H9 (cell line): ENCODE results near the gene SS18L1. TPM values are rescaled to one million over a fixed set of nuclear protein-coding genes. Genes with fewer than 3 reads are reported as not detected.

Source experiments
- DNase-seq: peaks from one replicate; pipeline ENCODE4 v3.0.0-alpha.2; 2017
- H2AFZ ChIP-seq: one replicate; pipeline ENCODE4 v1.6.1; 2013; ENCODE audit warnings: mild to moderate bottlenecking, low read length, control low read depth, moderate library complexity
- H2AK5ac ChIP-seq: 2 replicates; pipeline ENCODE4 v1.6.1; 2013; ENCODE audit warnings: low read length, control low read depth, mixed read lengths; ENCODE audit not compliant: insufficient read length
- H2BK120ac ChIP-seq: one replicate; pipeline ENCODE4 v1.6.1; 2013; ENCODE audit warnings: low read depth, mild to moderate bottlenecking, low read length, control low read depth, inconsistent platforms; ENCODE audit not compliant: poor library complexity, severe bottlenecking
- H2BK12ac ChIP-seq: 2 replicates; pipeline ENCODE4 v1.6.1; 2013; ENCODE audit warnings: low read length, control low read depth, mixed read lengths, low read depth; ENCODE audit not compliant: insufficient read length
- H2BK15ac ChIP-seq: 2 replicates; pipeline ENCODE4 v1.6.1; 2013; ENCODE audit warnings: low read depth, low read length, control low read depth
- H2BK20ac ChIP-seq: one replicate; pipeline ENCODE4 v1.6.1; 2013; ENCODE audit warnings: low read depth, mild to moderate bottlenecking, low read length, control low read depth, inconsistent platforms; ENCODE audit not compliant: poor library complexity, severe bottlenecking
- H2BK5ac ChIP-seq: 2 replicates; pipeline ENCODE4 v1.6.1; 2013; ENCODE audit warnings: low read length, control low read depth, mixed read lengths; ENCODE audit not compliant: insufficient read length
- H3K14ac ChIP-seq: 2 replicates; pipeline ENCODE4 v1.6.1; 2013; ENCODE audit warnings: low read length, control low read depth; ENCODE audit not compliant: insufficient read depth
- H3K18ac ChIP-seq: 2 replicates; pipeline ENCODE4 v1.6.1; 2013; ENCODE audit warnings: low read depth, mild to moderate bottlenecking, mixed read lengths, low read length, control low read depth; ENCODE audit not compliant: insufficient read length
- H3K23ac ChIP-seq: 2 replicates; pipeline ENCODE4 v1.6.1; 2013; ENCODE audit warnings: low read length, control low read depth, mixed read lengths, low read depth; ENCODE audit not compliant: insufficient read length
- H3K23me2 ChIP-seq: 2 replicates; pipeline ENCODE4 v1.6.1; 2013; ENCODE audit warnings: low read depth, mild to moderate bottlenecking, mixed read lengths, low read length, control low read depth; ENCODE audit not compliant: insufficient read length, poor library complexity, severe bottlenecking
- H3K27ac ChIP-seq: 2 replicates; pipeline ENCODE4 v1.5.1; 2013; ENCODE audit warnings: low read length, control low read depth, mixed read lengths, low read depth; ENCODE audit not compliant: insufficient read length
- H3K27me3 ChIP-seq: 2 replicates; pipeline ENCODE4 v1.6.1; 2013; ENCODE audit warnings: low read length, control low read depth, inconsistent platforms; ENCODE audit not compliant: insufficient read depth
- H3K4ac ChIP-seq: 2 replicates; pipeline ENCODE4 v1.6.1; 2013; ENCODE audit warnings: low read depth, mild to moderate bottlenecking, control low read depth, inconsistent platforms, low read length, moderate library complexity
- H3K4me1 ChIP-seq: 2 replicates; pipeline ENCODE4 v1.6.1; 2013; ENCODE audit warnings: low read length, control low read depth, inconsistent platforms; ENCODE audit not compliant: insufficient read depth
- H3K4me2 ChIP-seq: 2 replicates; pipeline ENCODE4 v1.6.1; 2013; ENCODE audit warnings: low read length, control low read depth, mixed read lengths; ENCODE audit not compliant: insufficient read length, insufficient read depth
- H3K56ac ChIP-seq: 2 replicates; pipeline ENCODE4 v1.6.1; 2013; ENCODE audit warnings: low read depth, mild to moderate bottlenecking, mixed read lengths, low read length, control low read depth; ENCODE audit not compliant: insufficient read length
- H3K79me1 ChIP-seq: 2 replicates; pipeline ENCODE4 v1.6.1; 2013; ENCODE audit warnings: low read depth, mild to moderate bottlenecking, moderate library complexity, low read length, control low read depth, inconsistent platforms; ENCODE audit not compliant: insufficient read depth, poor library complexity, severe bottlenecking
- H3K79me2 ChIP-seq: 2 replicates; pipeline ENCODE4 v1.6.1; 2013; ENCODE audit warnings: low read length, control low read depth, inconsistent platforms; ENCODE audit not compliant: insufficient read depth
- H3K9ac ChIP-seq: 2 replicates; pipeline ENCODE4 v1.6.1; 2013; ENCODE audit warnings: low read length, control low read depth, mixed read lengths; ENCODE audit not compliant: insufficient read length; ENCODE audit errors: extremely low read depth
- H3K9me3 ChIP-seq: one replicate; pipeline ENCODE4 v1.6.1; 2013; ENCODE audit warnings: low read depth, low read length, inconsistent platforms; ENCODE audit not compliant: control insufficient read depth
- H3T11ph ChIP-seq: one replicate; pipeline ENCODE4 v1.6.1; 2013; ENCODE audit warnings: mild to moderate bottlenecking, low read length, control low read depth, inconsistent platforms
- H4K20me1 ChIP-seq: one replicate; pipeline ENCODE4 v1.6.1; 2013; ENCODE audit not compliant: control insufficient read depth, insufficient read length, insufficient read depth
- H4K5ac ChIP-seq: 2 replicates; pipeline ENCODE4 v1.6.1; 2013; ENCODE audit warnings: low read depth, mild to moderate bottlenecking, mixed read lengths, low read length, control low read depth; ENCODE audit not compliant: insufficient read length
- H4K8ac ChIP-seq: replicated peaks from 2 replicates; pipeline ENCODE4 v1.6.1; 2013; ENCODE audit warnings: low read length, control low read depth, mixed read lengths, low read depth; ENCODE audit not compliant: insufficient read length
- H4K91ac ChIP-seq: 2 replicates; pipeline ENCODE4 v1.6.1; 2013; ENCODE audit warnings: low read depth, mild to moderate bottlenecking, moderate library complexity, mixed read lengths, low read length, control low read depth; ENCODE audit not compliant: insufficient read length
- H3K27ac Mint-ChIP-seq, 3 experiments: 2 replicates in 2 of 3; 3 replicates in 1 of 3; pipeline ENCODE4 v1.8.0; 2020 to 2021; ENCODE audit warnings: mixed read lengths in 3 of 3, mild to moderate bottlenecking in 1 of 3, moderate library complexity in 1 of 3
- H3K27me3 Mint-ChIP-seq: 2 replicates; pipeline ENCODE4 v1.8.0; 2021; ENCODE audit warnings: low read depth, mild to moderate bottlenecking, moderate library complexity, mixed read lengths
- H3K36me3 Mint-ChIP-seq, 3 experiments: 2 replicates in 2 of 3; 3 replicates in 1 of 3; pipeline ENCODE4 v1.8.0; 2020 to 2021; ENCODE audit warnings: low read depth in 3 of 3, mixed read lengths in 3 of 3; ENCODE audit not compliant: insufficient read depth in 1 of 3
- H3K4me1 Mint-ChIP-seq, 2 experiments: 2 replicates each; pipeline ENCODE4 v1.8.0; 2020; ENCODE audit warnings: mixed read lengths in 2 of 2
- H3K4me3 Mint-ChIP-seq, 2 experiments: 2 replicates in 1 of 2; 3 replicates in 1 of 2; pipeline ENCODE4 v1.8.0; 2020 to 2021; ENCODE audit warnings: mild to moderate bottlenecking in 2 of 2, mixed read lengths in 2 of 2, moderate library complexity in 1 of 2
- H3K9me3 Mint-ChIP-seq, 2 experiments: 2 replicates in 1 of 2; 3 replicates in 1 of 2; pipeline ENCODE4 v1.8.0; 2020; ENCODE audit warnings: mild to moderate bottlenecking in 2 of 2, mixed read lengths in 2 of 2, moderate library complexity in 1 of 2
- WGBS: extraction: QIAGEN DNeasy Blood & Tissue Kit; methylation state at CpG from one replicate; pipeline ENCODE4 v1.1.7; 2013; ENCODE audit warnings: missing lambda C conversion rate, low lambda C conversion rate, mixed read lengths; ENCODE audit not compliant: insufficient read length; ENCODE audit errors: extremely low coverage; 5-methylcytosine and 5-hydroxymethylcytosine counted together
- total RNA-seq: library from RNA; stranded (reverse); gene quantifications from 2 replicates; pipeline ENCODE4 v1.2.1, GENCODE V29; 2021
- TF ChIP-seq, protein P1 (sequence below): fragments of 200-600 bp; sonication (generic); conservative IDR thresholded peaks from 3 replicates; pipeline ENCODE4 v1.8.0; 2021; ENCODE audit warnings: antibody characterized with exemption, mild to moderate bottlenecking

The SS18L1 gene
- total RNA-seq, 1 experiment from 2014 or later, result 22.2 TPM

DNA sequence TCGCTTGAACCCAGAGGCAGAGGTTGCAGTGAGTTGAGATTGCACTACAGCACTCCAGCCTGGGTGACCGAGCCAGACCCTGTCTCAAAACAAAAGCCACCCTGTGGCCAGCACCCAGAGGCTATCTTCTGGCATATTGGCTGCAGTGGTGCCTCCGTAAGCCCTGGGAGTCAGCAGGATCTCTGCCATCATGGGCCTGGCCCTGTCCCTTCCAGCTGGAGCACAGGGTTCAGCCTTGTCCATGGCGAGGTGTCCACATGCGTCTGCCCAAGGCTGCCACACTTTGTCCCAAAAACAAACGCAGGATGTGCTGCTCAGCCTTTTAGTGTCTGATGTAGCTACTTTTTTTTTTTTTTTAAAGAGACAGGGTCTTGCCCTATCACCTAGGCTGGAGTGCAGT is 23.9 kb downstream of the SS18L1 start:
- Mint-ChIP-seq H3K27me3 (no peaks in the 10 kb centered on the region; the same call in 1 of the 2 replicates), H3K27ac (no peak overlapping the region), H3K36me3 (peaks cover 18 to 52% (median 44%) of the 10 kb centered on the region in 3 experiments; a peak in 6 of 7 replicates)

More for the DNA sequence above, 23.9 kb downstream of the SS18L1 start:
- H4K8ac ChIP-seq, result no peak overlapping the region
- H3K27me3 ChIP-seq, result no peaks in the 10 kb centered on the region
- H3K9me3 ChIP-seq, result no peaks in the 10 kb centered on the region
- no peak overlapping the region for H2BK12ac ChIP-seq
- no peak overlapping the region for H2AK5ac ChIP-seq
- H3K4me1 ChIP-seq, result no peaks in the 10 kb centered on the region
- no peak overlapping the region for H3K27ac ChIP-seq
- H3K4ac ChIP-seq, result no peak overlapping the region
- no peaks in the 10 kb centered on the region; a peak in 1 of 5 replicates for H3K9me3 Mint-ChIP-seq
- H4K5ac ChIP-seq, result no peak overlapping the region
- H2BK120ac ChIP-seq, result no peak overlapping the region
- TF ChIP-seq, protein P1, sequence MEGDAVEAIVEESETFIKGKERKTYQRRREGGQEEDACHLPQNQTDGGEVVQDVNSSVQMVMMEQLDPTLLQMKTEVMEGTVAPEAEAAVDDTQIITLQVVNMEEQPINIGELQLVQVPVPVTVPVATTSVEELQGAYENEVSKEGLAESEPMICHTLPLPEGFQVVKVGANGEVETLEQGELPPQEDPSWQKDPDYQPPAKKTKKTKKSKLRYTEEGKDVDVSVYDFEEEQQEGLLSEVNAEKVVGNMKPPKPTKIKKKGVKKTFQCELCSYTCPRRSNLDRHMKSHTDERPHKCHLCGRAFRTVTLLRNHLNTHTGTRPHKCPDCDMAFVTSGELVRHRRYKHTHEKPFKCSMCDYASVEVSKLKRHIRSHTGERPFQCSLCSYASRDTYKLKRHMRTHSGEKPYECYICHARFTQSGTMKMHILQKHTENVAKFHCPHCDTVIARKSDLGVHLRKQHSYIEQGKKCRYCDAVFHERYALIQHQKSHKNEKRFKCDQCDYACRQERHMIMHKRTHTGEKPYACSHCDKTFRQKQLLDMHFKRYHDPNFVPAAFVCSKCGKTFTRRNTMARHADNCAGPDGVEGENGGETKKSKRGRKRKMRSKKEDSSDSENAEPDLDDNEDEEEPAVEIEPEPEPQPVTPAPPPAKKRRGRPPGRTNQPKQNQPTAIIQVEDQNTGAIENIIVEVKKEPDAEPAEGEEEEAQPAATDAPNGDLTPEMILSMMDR, result no peak
- H3K79me1 ChIP-seq, result no peaks in the 10 kb centered on the region
- no peak overlapping the region for H2AFZ ChIP-seq
- no peak overlapping the region for H2BK20ac ChIP-seq
- no peak overlapping the region for H3K9ac ChIP-seq
- H3K56ac ChIP-seq, result no peak overlapping the region
- no peaks in the 10 kb centered on the region for H3K4me1 Mint-ChIP-seq
- no peak overlapping the region for H3T11ph ChIP-seq
- no peaks in the 10 kb centered on the region for H4K20me1 ChIP-seq
- no peaks in the 10 kb centered on the region for H3K79me2 ChIP-seq
- no peak for DNase-seq
- H3K18ac ChIP-seq, result no peak overlapping the region
- H4K91ac ChIP-seq, result no peak overlapping the region
- no peak overlapping the region for H3K14ac ChIP-seq
- no peaks in the 10 kb centered on the region for H3K23me2 ChIP-seq
- H3K4me3 Mint-ChIP-seq, result no peak overlapping the region
- H3K4me2 ChIP-seq, result no peak overlapping the region
- H2BK15ac ChIP-seq, result no peak overlapping the region
- no peak overlapping the region for H2BK5ac ChIP-seq
- WGBS, result no CpG with 5 or more reads among the region's 6 CpGs
- H3K23ac ChIP-seq, result no peak overlapping the region
